Measurements from ENCODE around the gene SLC24A3.

SLC24A3 gene

DNA sequence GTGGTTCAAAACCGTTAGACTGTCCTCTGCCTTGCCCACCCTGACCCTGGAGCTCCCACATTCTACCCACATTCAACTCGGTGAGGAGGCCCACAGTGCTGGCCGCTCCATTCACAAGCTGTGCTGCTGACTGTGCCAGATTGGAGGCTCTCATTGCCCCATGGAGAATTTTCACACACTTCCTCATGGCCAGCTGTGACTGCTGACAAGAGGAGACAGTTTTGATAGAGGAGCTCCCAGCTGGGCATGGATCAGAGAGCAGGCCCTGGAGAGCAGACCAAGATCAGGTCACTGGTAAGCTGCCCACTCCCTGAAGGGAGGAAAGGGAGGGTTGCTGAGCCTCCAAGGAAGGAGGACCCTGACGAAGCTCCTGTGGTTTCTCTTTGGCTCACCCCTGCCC is 299.5 kb downstream of the SLC24A3 start:
- no peak overlapping the region for H3K4me3 ChIP-seq (ENCODE audit: low read depth, low read length)
- in situ Hi-C loops (cut with HindIII; ENCODE audit: low sequenced_read_pairs), result no loop called here
- no peak for DNase-seq (ENCODE audit: low read depth)
- TF ChIP-seq, protein P1, sequence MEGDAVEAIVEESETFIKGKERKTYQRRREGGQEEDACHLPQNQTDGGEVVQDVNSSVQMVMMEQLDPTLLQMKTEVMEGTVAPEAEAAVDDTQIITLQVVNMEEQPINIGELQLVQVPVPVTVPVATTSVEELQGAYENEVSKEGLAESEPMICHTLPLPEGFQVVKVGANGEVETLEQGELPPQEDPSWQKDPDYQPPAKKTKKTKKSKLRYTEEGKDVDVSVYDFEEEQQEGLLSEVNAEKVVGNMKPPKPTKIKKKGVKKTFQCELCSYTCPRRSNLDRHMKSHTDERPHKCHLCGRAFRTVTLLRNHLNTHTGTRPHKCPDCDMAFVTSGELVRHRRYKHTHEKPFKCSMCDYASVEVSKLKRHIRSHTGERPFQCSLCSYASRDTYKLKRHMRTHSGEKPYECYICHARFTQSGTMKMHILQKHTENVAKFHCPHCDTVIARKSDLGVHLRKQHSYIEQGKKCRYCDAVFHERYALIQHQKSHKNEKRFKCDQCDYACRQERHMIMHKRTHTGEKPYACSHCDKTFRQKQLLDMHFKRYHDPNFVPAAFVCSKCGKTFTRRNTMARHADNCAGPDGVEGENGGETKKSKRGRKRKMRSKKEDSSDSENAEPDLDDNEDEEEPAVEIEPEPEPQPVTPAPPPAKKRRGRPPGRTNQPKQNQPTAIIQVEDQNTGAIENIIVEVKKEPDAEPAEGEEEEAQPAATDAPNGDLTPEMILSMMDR (IDR thresholded peaks at IDR 0.05; ENCODE audit: low read depth, low read length, missing control alignments), result no peak

DNA sequence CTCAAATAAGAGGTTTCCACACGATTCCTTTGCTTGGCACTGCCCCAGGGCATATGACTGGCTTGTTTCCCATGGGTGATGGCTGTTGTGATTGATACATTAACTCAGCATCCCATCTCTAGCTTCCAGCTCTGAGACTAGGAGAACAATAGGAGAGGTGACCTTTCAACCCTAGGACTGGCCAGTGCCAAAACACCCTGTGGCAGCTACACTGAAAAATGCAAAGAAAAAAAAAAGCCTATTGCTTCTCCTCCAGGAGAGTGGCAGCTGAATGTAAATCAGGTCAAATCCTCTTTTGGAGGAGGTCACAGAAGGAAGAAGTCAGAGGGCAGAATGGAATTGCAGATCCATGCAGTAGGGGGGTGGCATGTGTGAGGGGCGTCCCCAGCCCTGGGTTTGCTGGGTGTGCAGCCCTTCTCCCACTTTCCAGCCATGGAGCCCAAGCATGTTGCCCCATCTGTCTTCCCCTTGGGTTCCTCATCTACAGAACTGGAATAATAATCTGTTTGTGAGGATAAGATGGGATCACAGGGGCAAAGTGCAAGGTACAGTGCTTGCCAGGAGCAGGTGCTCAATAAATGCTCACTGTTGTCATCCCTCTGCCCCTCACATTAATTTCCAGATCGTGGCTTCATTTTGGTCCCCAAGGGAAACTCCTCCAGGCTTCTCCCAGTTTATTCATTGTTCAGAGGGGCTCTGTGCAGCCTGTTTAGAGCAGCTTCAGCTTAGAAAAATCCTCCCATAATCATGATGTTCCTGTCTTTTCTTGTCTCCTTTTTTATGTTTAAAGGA is 300.6 kb downstream of the SLC24A3 start:
- no peak overlapping the region for H3K4me3 ChIP-seq (ENCODE audit: low read depth, low read length)
- TF ChIP-seq, protein P1 (IDR thresholded peaks at IDR 0.05; ENCODE audit: low read depth, low read length, missing control alignments), result no peak
- in situ Hi-C loops (cut with HindIII; ENCODE audit: low sequenced_read_pairs), result no loop called here
- no peak for DNase-seq (ENCODE audit: low read depth)

DNA sequence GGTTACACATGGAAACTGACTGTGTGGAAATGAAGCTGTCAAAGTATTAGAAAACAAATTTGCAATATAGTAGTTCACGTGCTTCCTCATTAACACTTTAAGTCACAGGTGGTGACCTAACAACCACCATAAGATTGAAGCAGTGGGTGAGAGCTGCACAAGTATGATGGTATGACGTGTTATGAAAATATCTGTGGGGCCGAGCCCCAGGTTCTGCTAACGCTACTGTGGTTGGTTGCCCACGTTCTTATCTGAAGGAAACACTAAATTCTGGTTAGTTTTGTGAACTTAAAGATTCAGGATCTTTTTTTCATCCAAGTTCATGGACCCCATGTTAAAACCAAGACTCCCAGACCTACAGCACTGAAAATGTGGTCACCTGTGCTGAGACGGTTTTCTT is 302.6 kb downstream of the SLC24A3 start:
- in situ Hi-C loops (cut with HindIII; ENCODE audit: low sequenced_read_pairs), result no loop called here
- H3K4me3 ChIP-seq (ENCODE audit: low read depth, low read length), result no peak overlapping the region
- no peak for DNase-seq (ENCODE audit: low read depth)
- TF ChIP-seq, protein P1 (IDR thresholded peaks at IDR 0.05; ENCODE audit: low read depth, low read length, missing control alignments), result no peak

DNA sequence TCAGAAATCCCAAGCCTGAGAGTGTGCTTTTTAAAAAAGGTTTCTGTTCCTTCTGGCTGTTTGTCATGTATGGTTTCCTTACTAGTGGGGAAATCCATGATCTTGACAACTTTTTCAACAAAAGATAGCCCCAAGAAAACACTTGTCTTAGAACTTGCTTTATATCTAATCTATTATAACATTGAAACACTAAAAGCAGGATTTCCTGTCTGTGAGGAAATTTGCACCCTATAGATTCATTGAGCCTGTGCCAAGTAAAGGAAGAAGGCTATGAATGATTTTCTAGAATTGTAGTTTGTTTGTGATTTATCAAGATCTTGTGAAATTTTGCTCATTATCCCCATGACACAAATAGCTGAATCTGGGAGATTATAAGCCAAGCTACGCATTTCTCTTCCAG is 307.0 kb downstream of the SLC24A3 start:
- in situ Hi-C loops (cut with HindIII; ENCODE audit: low sequenced_read_pairs), result no loop called here
- TF ChIP-seq, protein P1 (IDR thresholded peaks at IDR 0.05; ENCODE audit: low read depth, low read length, missing control alignments), result no peak

DNA sequence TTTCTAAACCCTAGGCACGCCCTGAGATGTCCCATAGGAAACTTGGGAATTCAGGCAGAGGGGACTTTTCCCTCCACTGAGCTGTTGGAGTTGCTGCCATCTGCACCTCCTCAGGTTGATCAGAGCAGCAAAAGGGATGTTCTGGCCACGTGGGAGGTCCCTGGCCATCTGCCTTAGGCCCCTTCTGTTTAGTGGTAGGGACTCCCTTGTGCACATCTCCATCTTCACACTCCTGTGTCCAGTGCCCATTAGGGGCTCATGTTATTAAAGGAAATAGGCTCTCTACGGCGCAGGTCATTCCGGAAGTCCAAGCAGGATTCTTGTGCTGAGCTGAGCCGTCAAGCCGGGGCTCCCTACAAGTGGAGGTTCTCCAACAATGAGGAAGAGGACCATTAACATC is 307.8 kb downstream of the SLC24A3 start:
- DNase-seq (ENCODE audit: low read depth), result no peak
- in situ Hi-C loops (cut with HindIII; ENCODE audit: low sequenced_read_pairs), result no loop called here
- H3K4me3 ChIP-seq (ENCODE audit: low read depth, low read length), result no peak overlapping the region
- TF ChIP-seq, protein P1 (IDR thresholded peaks at IDR 0.05; ENCODE audit: low read depth, low read length, missing control alignments), result no peak

More for the DNA sequence above, 307.0 kb downstream of the SLC24A3 start:
- DNase-seq (ENCODE audit: low read depth), result no peak
- no peak overlapping the region for H3K4me3 ChIP-seq (ENCODE audit: low read depth, low read length)

DNA sequence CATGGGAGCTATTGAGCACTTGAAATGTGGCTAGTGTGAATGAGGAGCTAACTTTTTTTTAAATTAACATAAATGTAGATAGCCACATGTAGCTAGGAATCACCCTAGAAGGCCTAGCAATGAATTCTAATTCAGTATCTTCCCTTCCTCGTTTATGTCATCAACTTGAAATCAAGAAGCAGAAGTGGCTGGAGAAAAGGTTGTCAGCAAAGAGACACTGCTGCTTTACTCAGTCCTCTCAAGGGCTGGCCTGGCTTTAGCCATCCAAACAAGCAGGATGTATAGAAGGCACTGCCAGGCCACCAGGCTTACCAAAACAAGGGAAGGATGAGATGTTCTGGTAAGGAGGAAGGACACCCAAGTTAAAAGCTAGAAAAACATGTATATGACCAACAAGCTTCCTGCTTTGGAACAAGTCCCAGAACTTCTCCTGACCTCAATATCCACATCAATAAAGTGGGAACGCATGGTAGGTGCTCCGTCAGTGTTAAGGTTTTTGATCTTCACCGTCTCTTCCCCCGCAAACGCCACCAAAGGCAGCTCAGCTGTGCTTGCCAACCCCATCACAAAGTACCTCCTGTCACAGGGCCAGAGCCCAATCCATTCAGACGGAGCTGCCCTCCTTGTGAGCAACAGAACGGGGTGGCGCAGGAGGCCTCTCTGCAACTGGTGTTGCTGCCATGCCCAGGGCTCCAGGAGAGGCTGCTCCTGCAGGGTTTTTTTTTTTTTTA is 309.8 kb downstream of the SLC24A3 start:
- no peak for DNase-seq (ENCODE audit: low read depth)
- H3K4me3 ChIP-seq (ENCODE audit: low read depth, low read length), result no peak overlapping the region
- in situ Hi-C loops (cut with HindIII; ENCODE audit: low sequenced_read_pairs), result no loop called here
- TF ChIP-seq, protein P1 (IDR thresholded peaks at IDR 0.05; ENCODE audit: low read depth, low read length, missing control alignments), result no peak
